PC-3 (cell line): ENCODE data around the gene MAP3K21. TPM values are rescaled to one million over a fixed set of nuclear protein-coding genes. Genes with fewer than 3 reads are reported as not detected.
A peak's percentile ranks its signal among the peaks of the same experiment; 100 is the strongest.

Experiments used
- ATAC-seq: fragments of 200-7000 bp; cut with Tn5 transposase; 2 replicates; pipeline ENCODE4 v1.9.1; 2020; ENCODE audit warnings: mild to moderate bottlenecking, moderate library complexity
- BruUV-seq: library from RNA; stranded (reverse); fragments of 400-500 nt; replicated peaks from 2 replicates; lab custom pipeline; 2021; lab: Mats Ljungman, UMichigan
- CTCF ChIA-PET: fragments of 300-600 bp; sonication (Branson Sonifier 250); formaldehyde crosslinking; loops from one replicate; lab custom pipeline; 2022; ENCODE audit warnings: antibody characterized with exemption; lab: Charles Lee
- POLR2A ChIA-PET: fragments of 300-600 bp; sonication (Branson Sonifier 250); formaldehyde crosslinking; loops from one replicate; lab custom pipeline; 2022; ENCODE audit warnings: antibody characterized with exemption; ENCODE audit not compliant: unreplicated experiment; lab: Charles Lee
- DNase-seq: peaks from one replicate; pipeline ENCODE4 v3.0.0-alpha.2; 2015
- H2AFZ ChIP-seq: fragments of 300-600 bp; sonication (generic); 2 replicates; pipeline ENCODE4 v1.6.0; 2016; ENCODE audit warnings: antibody characterized with exemption, low read length
- H3F3A ChIP-seq: fragments of 300-600 bp; sonication (generic); one replicate; pipeline ENCODE4 v1.6.0; 2017; ENCODE audit warnings: antibody characterized with exemption, low read length, control low read depth, mild to moderate bottlenecking; ENCODE audit not compliant: unreplicated experiment
- H3K27ac ChIP-seq: fragments of 300-600 bp; sonication (generic); 2 replicates; pipeline ENCODE4 v1.5.1; 2016; ENCODE audit warnings: mild to moderate bottlenecking, low read length
- H3K27me3 ChIP-seq: fragments of 300-600 bp; sonication (generic); 2 replicates; pipeline ENCODE4 v1.6.1; 2016; ENCODE audit warnings: low read length, mixed read lengths
- H3K36me3 ChIP-seq: fragments of 300-600 bp; sonication (generic); 2 replicates; pipeline ENCODE4 v1.6.1; 2016; ENCODE audit warnings: low read depth, mixed run types, low read length, mixed read lengths
- H3K4me1 ChIP-seq: fragments of 300-600 bp; sonication (generic); 2 replicates; pipeline ENCODE4 v1.5.1; 2016; ENCODE audit warnings: low read length; ENCODE audit not compliant: insufficient read depth
- H3K4me2 ChIP-seq: fragments of 300-600 bp; sonication (generic); 2 replicates; pipeline ENCODE4 v1.6.0; 2016; ENCODE audit warnings: low read length
- H3K4me3 ChIP-seq: fragments of 300-600 bp; sonication (generic); 2 replicates; pipeline ENCODE4 v1.5.1; 2016; ENCODE audit warnings: mild to moderate bottlenecking, low read length, mixed read lengths
- H3K79me2 ChIP-seq: fragments of 300-600 bp; sonication (generic); 2 replicates; pipeline ENCODE4 v1.6.1; 2017; ENCODE audit warnings: low read length, mixed read lengths
- H3K9ac ChIP-seq: fragments of 300-600 bp; sonication (generic); 2 replicates; pipeline ENCODE4 v1.6.0; 2016; ENCODE audit warnings: mild to moderate bottlenecking, low read length
- H3K9me2 ChIP-seq: fragments of 300-600 bp; sonication (generic); replicated peaks from 2 replicates; pipeline ENCODE4 v1.6.1; 2016; ENCODE audit warnings: mixed run types, low read length, mixed read lengths
- H3K9me3 ChIP-seq: fragments of 300-600 bp; sonication (generic); 2 replicates; pipeline ENCODE4 v1.6.1; 2016; ENCODE audit warnings: low read length, mixed read lengths
- H4K20me1 ChIP-seq: fragments of 300-600 bp; sonication (generic); 2 replicates; pipeline ENCODE4 v1.6.1; 2016; ENCODE audit warnings: low read length, mixed read lengths
- CTCF ChIP-seq: fragments of 300-600 bp; sonication (generic); conservative IDR thresholded peaks from 2 replicates; pipeline ENCODE4 v1.5.1; 2017; ENCODE audit warnings: antibody characterized with exemption, low read depth, mild to moderate bottlenecking, low read length
- EZH2 ChIP-seq: fragments of 300-600 bp; sonication (generic); IDR thresholded peaks from one replicate; pipeline ENCODE4 v1.6.1; 2017; ENCODE audit warnings: antibody characterized with exemption, mild to moderate bottlenecking, low read length; ENCODE audit not compliant: unreplicated experiment
- EZH2phosphoT487 ChIP-seq: fragments of 300-600 bp; sonication (generic); IDR thresholded peaks from 2 replicates; pipeline ENCODE4 v1.6.1; 2018; ENCODE audit warnings: mild to moderate bottlenecking, antibody characterized with exemption, low read length, borderline replicate concordance
- intact Hi-C: fragments of 100-400 bp; cut with micrococcal nuclease; formaldehyde crosslinking; loops from 2 replicates; pipeline ENCODE4 v1.9.0; 2023
- total RNA-seq: library from RNA; depleted of rRNA; stranded (reverse); fragments of >200 nt; gene quantifications from 2 replicates; pipeline ENCODE4 v1.2.3, GENCODE V29; 2014

The MAP3K21 gene
- total RNA-seq, 1 experiment from 2014 or later = 13.7 TPM

GRCh38 chr1:233315718-233316301 lies 11.7 kb upstream of the MAP3K21 start:
- peaks cover 19% of the 10 kb centered on the region for H3K4me1 ChIP-seq
- POLR2A ChIA-PET = interaction anchor here (0.6 kb wide), 1 partner anchor 110 kb away, joined by 6 read pairs; no protein-coding TSS in a partner anchor
- no peaks in the 10 kb centered on the region for H3K36me3 ChIP-seq
- no peak overlapping the region for H3K9ac ChIP-seq
- BruUV-seq = no TSS peak
- no peaks in the 10 kb centered on the region for H3K9me3 ChIP-seq
- DNase-seq = peak; percentile 68
- TF ChIP-seq EZH2 = no peak
- intact Hi-C loops = loop anchor here (1.0 to 5.0 kb wide), 2 partner anchors 11 to 106 kb away; partner anchors contain the start of gene MAP3K21
- peak overlapping the region; percentile 30; the same call in 1 of the 2 replicates for H3K4me2 ChIP-seq
- H3F3A ChIP-seq = no peaks in the 10 kb centered on the region
- H3K27me3 ChIP-seq = no peaks in the 10 kb centered on the region
- no peaks in the 10 kb centered on the region for H4K20me1 ChIP-seq
- H3K27ac ChIP-seq = peak overlapping the region; percentile 37
- no peaks in the 10 kb centered on the region for H3K79me2 ChIP-seq
- CTCF ChIA-PET = no interaction called here
- H2AFZ ChIP-seq = no peak overlapping the region
- ATAC-seq = peak; percentile 91
- H3K9me2 ChIP-seq = no peaks in the 10 kb centered on the region
- no peak overlapping the region for H3K4me3 ChIP-seq

GRCh38 chr1:233316473-233316872 lies 11.1 kb upstream of the MAP3K21 start:
- no TSS peak for BruUV-seq
- Histone ChIP-seq H3K4me2 (no peak overlapping the region), H4K20me1 (no peaks in the 10 kb centered on the region), H3K9me3 (no peaks in the 10 kb centered on the region), H3K4me3 (no peak overlapping the region), H3K9ac (no peak overlapping the region), H3K36me3 (no peaks in the 10 kb centered on the region), H3K27me3 (no peaks in the 10 kb centered on the region), H3F3A (no peaks in the 10 kb centered on the region), H3K9me2 (no peaks in the 10 kb centered on the region), H2AFZ (no peak overlapping the region), H3K27ac (peak overlapping the region; percentile 37), H3K4me1 (peaks cover 19% of the 10 kb centered on the region), H3K79me2 (no peaks in the 10 kb centered on the region)
- intact Hi-C loops = loop anchor here (5.0 kb wide), 1 partner anchor 106 kb away; no protein-coding TSS in a partner anchor
- ChIA-PET CTCF (no interaction called here), POLR2A (interaction anchor here (0.6 kb wide), 1 partner anchor 109 kb away, joined by 6 read pairs; no protein-coding TSS in a partner anchor)
- no peak for ATAC-seq
- no peak for TF ChIP-seq EZH2phosphoT487
- TF ChIP-seq EZH2 = no peak
- TF ChIP-seq CTCF = no peak
- DNase-seq = no peak

GRCh38 chr1:233319272-233319671 lies 8.3 kb upstream of the MAP3K21 start:
- no peak for TF ChIP-seq CTCF
- no peak for TF ChIP-seq EZH2
- no peak for TF ChIP-seq EZH2phosphoT487
- no TSS peak for BruUV-seq
- POLR2A ChIA-PET = no interaction called here

More at GRCh38 chr1:233319272-233319671, 8.3 kb upstream of the MAP3K21 start:
- Histone ChIP-seq H3K27ac (no peak overlapping the region), H3K79me2 (no peaks in the 10 kb centered on the region), H3K9me2 (no peaks in the 10 kb centered on the region), H3K27me3 (no peaks in the 10 kb centered on the region), H3K36me3 (no peaks in the 10 kb centered on the region), H3K9ac (no peak overlapping the region), H4K20me1 (no peaks in the 10 kb centered on the region), H3K4me1 (peaks cover 19% of the 10 kb centered on the region), H3K4me2 (no peak overlapping the region), H2AFZ (no peak overlapping the region), H3K9me3 (no peaks in the 10 kb centered on the region), H3K4me3 (no peak overlapping the region), H3F3A (no peaks in the 10 kb centered on the region)
- no peak for DNase-seq
- intact Hi-C loops = loop anchor here (5.0 kb wide), 1 partner anchor 103 kb away; no protein-coding TSS in a partner anchor
- CTCF ChIA-PET = no interaction called here
- no peak for ATAC-seq
